DND-41 (cell line): ENCODE data around the gene APOC4.

Source experiments
- CTCF ChIP-seq: IDR thresholded peaks from 2 replicates; pipeline ENCODE4 v1.5.1; 2012; ENCODE audit warnings: borderline replicate concordance, low read length, moderate library complexity, mild to moderate bottlenecking; ENCODE audit not compliant: poor library complexity, severe bottlenecking; ENCODE audit errors: extremely low read depth
- EZH2 ChIP-seq: IDR thresholded peaks from 3 replicates; pipeline ENCODE4 v1.6.1; 2012; ENCODE audit warnings: borderline replicate concordance, low read depth, mild to moderate bottlenecking, moderate library complexity, low read length, inconsistent platforms; ENCODE audit not compliant: severe bottlenecking

- no peak for TF ChIP-seq EZH2
- peak; percentile 47 for TF ChIP-seq CTCF
Observed at GRCh38 chr19:44904426-44904994, 37.5 kb upstream of the APOC4 start.
